VCaP (cell line): Measurements from ENCODE around the gene PRKG1.

Experiments used
- H3K27ac ChIP-seq: fragments of 450-650 bp; 2 replicates; pipeline ENCODE4 v1.5.1; 2017
- CTCF ChIP-seq: fragments of 450-650 bp; conservative IDR thresholded peaks from 2 replicates; pipeline ENCODE4 v1.5.1; 2017; ENCODE audit warnings: mild to moderate bottlenecking, moderate library complexity

PRKG1 gene

GRCh38 chr10:51659344-51659743, 585.1 kb downstream of the PRKG1 start:
- no peak for TF ChIP-seq CTCF
- H3K27ac ChIP-seq, result no peak overlapping the region

- TF ChIP-seq CTCF, result no peak
- no peak overlapping the region for H3K27ac ChIP-seq
Observed at GRCh38 chr10:51663086-51663485, 588.8 kb downstream of the PRKG1 start.

GRCh38 chr10:51666456-51666855, 592.2 kb downstream of the PRKG1 start:
- no peak for TF ChIP-seq CTCF
- H3K27ac ChIP-seq, result no peak overlapping the region

- no peak for TF ChIP-seq CTCF
- H3K27ac ChIP-seq, result no peak overlapping the region
Observed at GRCh38 chr10:51667678-51668335, 593.5 kb downstream of the PRKG1 start.

- no peak for TF ChIP-seq CTCF
- H3K27ac ChIP-seq, result no peak overlapping the region
Observed at GRCh38 chr10:51668336-51668689, 594.0 kb downstream of the PRKG1 start.

GRCh38 chr10:51669041-51669440, 594.8 kb downstream of the PRKG1 start:
- no peak overlapping the region for H3K27ac ChIP-seq
- no peak for TF ChIP-seq CTCF

- H3K27ac ChIP-seq, result no peak overlapping the region
- no peak for TF ChIP-seq CTCF
Observed at GRCh38 chr10:51672039-51672535, 597.8 kb downstream of the PRKG1 start.
